Calu3 (cell line): ENCODE data around the gene CDK6. TPM values are rescaled to one million over a fixed set of nuclear protein-coding genes. Genes with fewer than 3 reads are reported as not detected.

ENCODE experiments used
- BruUV-seq: library from RNA; stranded (reverse); fragments of 400-500 nt; replicated peaks from 2 replicates; lab custom pipeline; 2021; lab: Mats Ljungman, UMichigan
- CTCF ChIA-PET: fragments of 300-600 bp; sonication (Branson Sonifier 250); formaldehyde crosslinking; loops from one replicate; lab custom pipeline; 2022; ENCODE audit warnings: antibody characterized with exemption; lab: Charles Lee
- DNase-seq: peaks from one replicate; pipeline ENCODE4 v3.0.0; 2022
- H3K27ac Mint-ChIP-seq: one replicate; pipeline ENCODE4 v1.8.0; 2022; ENCODE audit warnings: mixed read lengths; ENCODE audit not compliant: unreplicated experiment
- H3K27me3 Mint-ChIP-seq: one replicate; pipeline ENCODE4 v1.8.0; 2022; ENCODE audit warnings: mixed read lengths; ENCODE audit not compliant: unreplicated experiment
- H3K36me3 Mint-ChIP-seq: one replicate; pipeline ENCODE4 v1.8.0; 2022; ENCODE audit warnings: mild to moderate bottlenecking, moderate library complexity, mixed read lengths; ENCODE audit not compliant: insufficient read depth, unreplicated experiment
- H3K4me1 Mint-ChIP-seq: one replicate; pipeline ENCODE4 v1.8.0; 2022; ENCODE audit warnings: mild to moderate bottlenecking, low read depth, mixed read lengths; ENCODE audit not compliant: unreplicated experiment
- H3K4me3 Mint-ChIP-seq: one replicate; pipeline ENCODE4 v1.8.0; 2022; ENCODE audit warnings: mild to moderate bottlenecking, low read depth, moderate library complexity, mixed read lengths; ENCODE audit not compliant: unreplicated experiment
- H3K9me3 Mint-ChIP-seq: one replicate; pipeline ENCODE4 v1.8.0; 2022; ENCODE audit warnings: low read depth, mixed read lengths; ENCODE audit not compliant: unreplicated experiment
- intact Hi-C: fragments of 100-400 bp; cut with micrococcal nuclease; formaldehyde crosslinking; loops from one replicate; pipeline ENCODE4 v1.10.0; 2022; ENCODE audit not compliant: unreplicated experiment
- total RNA-seq: library from RNA; stranded (reverse); gene quantifications from 2 replicates; pipeline ENCODE4 v1.2.3, GENCODE V29; 2022
- TF ChIP-seq, protein P1 (sequence below): fragments of 200-600 bp; IDR thresholded peaks from one replicate; pipeline ENCODE4 v1.8.0; 2022; ENCODE audit warnings: antibody characterized with exemption; ENCODE audit not compliant: unreplicated experiment

Gene CDK6
- total RNA-seq, 1 experiment from 2014 or later: 87.9 TPM

DNA sequence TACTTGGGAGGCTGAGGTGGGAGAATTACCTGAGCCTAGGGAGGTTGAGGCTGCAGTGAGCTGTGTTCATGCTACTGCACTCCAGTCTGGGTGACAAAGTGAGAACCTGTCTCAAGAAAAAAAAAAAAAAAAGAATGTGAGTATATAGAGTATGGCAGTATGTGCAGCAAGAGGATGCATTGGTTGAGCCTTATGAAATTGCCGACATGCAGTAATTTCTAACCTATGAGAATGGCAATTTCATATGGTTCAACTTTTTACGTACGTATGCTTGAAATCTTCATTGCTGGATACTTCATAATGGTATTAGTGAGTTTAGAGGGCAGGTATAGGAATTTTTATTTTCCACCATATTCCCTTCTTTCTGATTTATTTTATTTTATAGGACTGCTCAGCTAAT, 241.6 kb downstream of the CDK6 start:
- CTCF ChIA-PET: interaction anchor here (0.7 kb wide), 2 partner anchors 60 to 168 kb away, joined by 4 to 6 read pairs; no protein-coding TSS in a partner anchor
- BruUV-seq: no TSS peak
- no peak overlapping the region for H3K4me3 Mint-ChIP-seq
- H3K27ac Mint-ChIP-seq: no peak overlapping the region
- no peak for DNase-seq
- TF ChIP-seq, protein P1, sequence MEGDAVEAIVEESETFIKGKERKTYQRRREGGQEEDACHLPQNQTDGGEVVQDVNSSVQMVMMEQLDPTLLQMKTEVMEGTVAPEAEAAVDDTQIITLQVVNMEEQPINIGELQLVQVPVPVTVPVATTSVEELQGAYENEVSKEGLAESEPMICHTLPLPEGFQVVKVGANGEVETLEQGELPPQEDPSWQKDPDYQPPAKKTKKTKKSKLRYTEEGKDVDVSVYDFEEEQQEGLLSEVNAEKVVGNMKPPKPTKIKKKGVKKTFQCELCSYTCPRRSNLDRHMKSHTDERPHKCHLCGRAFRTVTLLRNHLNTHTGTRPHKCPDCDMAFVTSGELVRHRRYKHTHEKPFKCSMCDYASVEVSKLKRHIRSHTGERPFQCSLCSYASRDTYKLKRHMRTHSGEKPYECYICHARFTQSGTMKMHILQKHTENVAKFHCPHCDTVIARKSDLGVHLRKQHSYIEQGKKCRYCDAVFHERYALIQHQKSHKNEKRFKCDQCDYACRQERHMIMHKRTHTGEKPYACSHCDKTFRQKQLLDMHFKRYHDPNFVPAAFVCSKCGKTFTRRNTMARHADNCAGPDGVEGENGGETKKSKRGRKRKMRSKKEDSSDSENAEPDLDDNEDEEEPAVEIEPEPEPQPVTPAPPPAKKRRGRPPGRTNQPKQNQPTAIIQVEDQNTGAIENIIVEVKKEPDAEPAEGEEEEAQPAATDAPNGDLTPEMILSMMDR: no peak
- H3K36me3 Mint-ChIP-seq: peaks cover 11% of the 10 kb centered on the region
- intact Hi-C loops: no loop called here
- H3K9me3 Mint-ChIP-seq: no peaks in the 10 kb centered on the region
- no peaks in the 10 kb centered on the region for H3K27me3 Mint-ChIP-seq
- no peaks in the 10 kb centered on the region for H3K4me1 Mint-ChIP-seq

DNA sequence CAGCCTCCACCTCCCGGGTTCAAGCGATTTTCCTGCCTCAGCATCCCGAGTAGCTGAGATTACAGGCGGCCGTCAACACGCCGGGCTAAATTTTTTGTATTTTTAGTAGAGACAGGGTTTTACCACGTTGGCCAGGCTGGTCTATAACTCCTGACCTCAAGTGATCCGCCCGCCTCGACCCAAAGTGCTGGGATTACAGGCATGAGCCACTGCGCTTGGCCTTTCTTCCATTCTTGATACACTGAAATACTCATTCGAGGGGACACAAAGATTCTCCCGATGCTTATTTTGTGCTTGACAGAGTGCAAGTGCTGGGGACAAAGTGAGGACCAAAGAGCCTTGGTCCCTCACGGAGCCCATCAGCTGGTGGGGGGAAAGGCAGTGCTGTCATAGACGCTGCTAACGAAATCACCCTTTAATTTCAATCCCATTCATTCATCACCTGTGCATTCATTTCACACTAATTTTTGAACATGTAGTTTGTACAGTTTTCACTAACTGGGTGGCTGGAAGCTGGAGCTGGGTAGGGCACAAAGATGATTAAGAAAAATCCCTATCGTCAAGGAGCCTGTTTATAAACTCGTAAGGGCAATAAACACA, 245.6 kb downstream of the CDK6 start:
- Mint-ChIP-seq H3K36me3 (peaks cover 39% of the 10 kb centered on the region), H3K27me3 (no peaks in the 10 kb centered on the region), H3K27ac (no peak overlapping the region), H3K4me3 (peak overlapping the region; percentile 98), H3K9me3 (no peaks in the 10 kb centered on the region), H3K4me1 (peaks cover 12% of the 10 kb centered on the region)
- BruUV-seq: no TSS peak
- intact Hi-C loops: no loop called here
- no peak for DNase-seq
- CTCF ChIA-PET: no interaction called here
- TF ChIP-seq, protein P1: no peak

DNA sequence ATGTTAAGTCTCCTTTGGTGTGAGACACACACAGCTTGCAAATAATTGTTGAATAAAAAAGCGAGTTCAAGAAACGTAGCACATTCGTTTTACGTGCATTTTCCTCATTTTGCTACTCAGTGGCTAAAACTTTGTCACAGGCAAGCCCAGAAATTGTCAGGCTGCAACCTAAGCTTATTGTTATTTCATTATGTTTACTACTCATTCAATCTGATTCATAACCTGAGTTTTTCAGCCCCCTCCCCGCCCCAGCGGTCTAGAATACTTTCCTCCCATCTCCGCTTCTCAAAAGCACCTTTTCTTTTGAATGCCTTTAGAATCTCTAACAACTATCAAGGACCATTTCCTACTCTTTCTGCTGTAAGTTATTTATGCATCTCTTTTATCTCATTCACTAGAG, 247.3 kb downstream of the CDK6 start:
- no peak for DNase-seq
- intact Hi-C loops: no loop called here
- H3K4me3 Mint-ChIP-seq: peak overlapping the region; percentile 98
- H3K27me3 Mint-ChIP-seq: no peaks in the 10 kb centered on the region
- H3K9me3 Mint-ChIP-seq: no peaks in the 10 kb centered on the region
- H3K36me3 Mint-ChIP-seq: peaks cover 39% of the 10 kb centered on the region
- H3K27ac Mint-ChIP-seq: peak overlapping the region; percentile 90
- CTCF ChIA-PET: no interaction called here
- BruUV-seq: TSS peak; percentile 48
- TF ChIP-seq, protein P1: no peak
- peaks cover 12% of the 10 kb centered on the region for H3K4me1 Mint-ChIP-seq

DNA sequence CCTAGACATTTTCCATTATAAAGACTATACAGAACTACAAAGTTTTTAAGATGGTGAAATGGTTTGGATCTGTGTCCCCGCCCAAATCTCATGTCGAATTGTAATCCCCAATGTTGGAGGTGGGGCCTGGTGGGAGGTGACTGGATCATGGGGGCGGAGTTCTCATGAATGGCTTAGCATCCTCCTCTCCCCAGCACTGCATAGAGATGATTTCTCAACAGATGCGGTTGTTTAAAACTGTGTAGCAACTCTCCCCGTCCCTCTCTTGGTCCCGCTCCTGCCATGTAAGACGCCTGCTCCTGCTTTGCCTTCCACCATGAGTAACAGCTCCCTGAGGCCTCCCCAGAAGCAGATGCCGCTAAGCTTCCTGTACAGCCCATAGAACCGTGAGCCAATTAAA, 247.8 kb downstream of the CDK6 start:
- TF ChIP-seq, protein P1: no peak
- no peak for DNase-seq
- H3K27me3 Mint-ChIP-seq: no peaks in the 10 kb centered on the region
- peaks cover 12% of the 10 kb centered on the region for H3K4me1 Mint-ChIP-seq
- BruUV-seq: no TSS peak
- H3K9me3 Mint-ChIP-seq: no peaks in the 10 kb centered on the region
- peak overlapping the region; percentile 90 for H3K27ac Mint-ChIP-seq
- peak overlapping the region; percentile 98 for H3K4me3 Mint-ChIP-seq
- CTCF ChIA-PET: no interaction called here
- peaks cover 39% of the 10 kb centered on the region for H3K36me3 Mint-ChIP-seq
- intact Hi-C loops: no loop called here
